ENCODE data around the gene CLRN1.
A peak's percentile ranks its signal among the peaks of the same experiment; 100 is the strongest.

CLRN1 gene

DNA sequence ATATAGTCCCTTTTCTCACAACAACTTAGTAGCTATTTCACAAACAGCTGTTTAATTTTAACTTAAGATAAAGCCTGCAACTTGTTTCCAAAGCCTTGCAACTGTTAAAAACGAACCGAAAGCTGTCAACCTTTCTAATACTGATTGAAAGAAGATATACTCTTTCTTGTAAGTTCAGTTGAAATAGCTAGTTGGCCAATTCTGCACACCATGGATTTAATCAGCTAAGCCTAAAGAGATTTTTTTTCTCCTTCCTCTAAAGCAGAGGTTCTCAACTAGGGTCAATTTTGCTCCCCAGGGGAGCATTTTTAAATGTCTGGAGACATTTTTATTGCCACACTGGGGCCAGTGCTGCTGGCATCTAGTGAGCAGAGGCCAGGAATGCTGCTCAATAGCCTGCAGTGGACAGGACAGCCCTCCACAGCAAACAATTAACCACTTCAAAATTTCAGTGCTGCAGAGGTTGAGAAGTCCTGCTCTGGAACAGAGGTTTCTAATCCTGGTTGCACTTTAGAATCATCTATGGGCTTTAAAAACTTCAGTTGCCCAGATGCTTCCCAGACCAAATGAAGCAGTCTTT lies 93.4 kb downstream of the CLRN1 start:
- no peak for DNase-seq
- intact Hi-C loops (cut with DNase I): no loop called here

DNA sequence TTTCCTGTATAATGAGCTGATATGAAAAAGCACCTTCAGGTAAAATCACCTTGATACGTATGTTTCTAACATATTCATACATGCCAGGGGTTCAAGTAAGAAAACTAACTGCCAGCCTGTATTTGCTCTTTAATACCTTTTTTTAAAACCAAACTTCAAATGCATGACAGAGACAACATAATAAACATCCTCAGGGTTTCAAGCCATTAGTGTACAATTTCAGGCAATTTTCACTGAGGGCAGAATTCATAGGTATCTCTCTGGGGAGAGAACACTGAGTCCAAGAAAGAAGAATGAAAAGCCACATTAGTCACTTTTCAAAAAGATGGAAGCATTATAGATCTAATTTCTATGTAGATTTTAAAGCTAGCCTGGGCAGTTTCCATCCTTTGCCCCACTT lies 94.2 kb downstream of the CLRN1 start:
- intact Hi-C loops (cut with DNase I): no loop called here
- no peak for DNase-seq

DNA sequence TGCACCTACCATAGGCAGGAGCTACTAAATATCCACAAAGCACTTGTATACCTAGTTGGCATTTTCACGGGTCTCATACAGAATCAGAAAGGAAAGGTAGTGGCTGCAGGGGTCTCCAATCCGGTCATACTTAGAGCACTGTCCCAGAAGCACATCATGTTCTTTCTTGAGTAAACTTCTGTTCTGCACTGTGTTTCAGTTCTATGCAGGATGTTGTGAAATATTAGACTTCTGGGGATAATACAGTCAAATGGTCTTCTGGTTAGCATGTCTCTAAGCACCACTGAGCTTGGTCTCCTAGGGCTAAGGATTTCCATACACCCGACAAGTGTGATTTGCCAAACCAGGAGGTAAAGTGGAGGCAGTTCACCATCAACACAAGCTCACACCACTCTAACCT lies 95.2 kb downstream of the CLRN1 start:
- DNase-seq: no peak
- intact Hi-C loops (cut with DNase I): no loop called here

DNA sequence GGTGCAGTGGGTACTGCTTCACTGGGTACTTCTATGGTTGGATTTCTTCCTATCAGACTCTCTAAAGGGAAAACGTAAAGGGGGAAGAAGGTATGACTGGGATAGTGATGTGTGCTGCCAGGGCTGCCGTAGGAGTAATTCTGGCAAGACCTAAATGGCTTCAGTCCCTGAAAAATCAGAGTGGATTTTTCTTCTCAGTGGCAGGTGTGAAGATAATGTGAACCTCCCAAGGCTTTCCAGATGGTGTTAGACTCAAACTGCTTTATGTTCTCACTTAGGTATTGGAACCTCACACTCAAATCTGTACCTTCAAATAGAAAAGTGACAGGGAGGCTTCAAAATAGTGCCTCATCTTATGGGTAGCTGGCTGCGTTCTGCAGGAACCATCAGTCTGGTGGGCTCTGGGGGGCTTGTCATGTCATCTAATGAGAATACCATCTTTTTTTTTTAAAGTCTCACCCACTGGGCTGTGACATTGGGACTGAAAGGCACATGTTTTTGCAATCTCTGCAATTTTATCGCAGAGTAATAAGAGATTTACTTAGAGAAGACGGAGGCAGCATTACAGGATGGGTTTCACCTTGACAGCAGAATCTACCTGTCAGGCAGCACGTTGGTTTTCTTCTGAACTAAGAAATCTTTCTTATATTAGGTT lies 95.8 kb downstream of the CLRN1 start:
- DNase-seq: peak in 2 of 10 donors; percentile 13 to 37
- intact Hi-C loops (cut with DNase I): no loop called here
